HepG2 (cell line): ENCODE measurements around the gene CDK17. TPM values are rescaled to one million over a fixed set of nuclear protein-coding genes. Genes with fewer than 3 reads are reported as not detected.

Experiments used
- BRD4 ChIP-seq: sonication (generic); formaldehyde crosslinking; IDR thresholded peaks from 2 replicates; pipeline ENCODE4 v1.4.0; 2020; ENCODE audit warnings: missing genetic modification reagents
- CSRNP2 ChIP-seq: sonication (generic); formaldehyde crosslinking; conservative IDR thresholded peaks from 2 replicates; pipeline ENCODE4 v1.8.0; 2022; ENCODE audit warnings: low read depth, missing genetic modification reagents
- EED ChIP-seq: sonication (generic); formaldehyde crosslinking; IDR thresholded peaks from 2 replicates; pipeline ENCODE4 v1.5.0; 2020; ENCODE audit warnings: mild to moderate bottlenecking, missing genetic modification reagents
- HDAC1 ChIP-seq: sonication (generic); formaldehyde crosslinking; IDR thresholded peaks from 2 replicates; pipeline ENCODE4 v1.5.1; 2020; ENCODE audit warnings: mild to moderate bottlenecking, missing genetic modification reagents
- MAF1 ChIP-seq: sonication (generic); formaldehyde crosslinking; IDR thresholded peaks from 2 replicates; pipeline ENCODE4 v1.5.0; 2020; ENCODE audit warnings: missing genetic modification reagents, borderline replicate concordance
- MYC ChIP-seq: sonication (generic); formaldehyde crosslinking; IDR thresholded peaks from 2 replicates; pipeline ENCODE4 v1.9.0; 2021; ENCODE audit warnings: missing genetic modification reagents, borderline replicate concordance
- NAIF1 ChIP-seq: sonication (generic); formaldehyde crosslinking; IDR thresholded peaks from 2 replicates; pipeline ENCODE4 v1.5.0; 2020; ENCODE audit warnings: mild to moderate bottlenecking, missing genetic modification reagents, borderline replicate concordance
- SETDB1 ChIP-seq: sonication (generic); formaldehyde crosslinking; IDR thresholded peaks from 2 replicates; pipeline ENCODE4 v1.5.1; 2020; ENCODE audit warnings: missing genetic modification reagents, mild to moderate bottlenecking, borderline replicate concordance
- SKI ChIP-seq: fragments of 450-650 bp; IDR thresholded peaks from one replicate; pipeline ENCODE4 v1.6.1; 2018; ENCODE audit warnings: mild to moderate bottlenecking; ENCODE audit not compliant: partially characterized antibody
- SKIL ChIP-seq: sonication (generic); formaldehyde crosslinking; IDR thresholded peaks from 2 replicates; pipeline ENCODE4 v1.8.0; 2022; ENCODE audit warnings: missing genetic modification reagents, mild to moderate bottlenecking, moderate library complexity, borderline replicate concordance
- TFE3 ChIP-seq: IDR thresholded peaks from 2 replicates; pipeline ENCODE4 v1.6.1; 2016
- ZNF281 ChIP-seq: sonication (generic); formaldehyde crosslinking; IDR thresholded peaks from 2 replicates; pipeline ENCODE4 v1.4.0; 2020; ENCODE audit warnings: missing genetic modification reagents, borderline replicate concordance
- ZNF546 ChIP-seq: sonication (generic); formaldehyde crosslinking; conservative IDR thresholded peaks from 2 replicates; pipeline ENCODE4 v1.8.1; 2023; ENCODE audit warnings: mild to moderate bottlenecking, missing genetic modification reagents
- ZNF746 ChIP-seq: sonication (generic); formaldehyde crosslinking; IDR thresholded peaks from 2 replicates; pipeline ENCODE4 v1.8.0; 2022; ENCODE audit warnings: mild to moderate bottlenecking, missing genetic modification reagents
- ZNF883 ChIP-seq: sonication (generic); formaldehyde crosslinking; IDR thresholded peaks from 2 replicates; pipeline ENCODE4 v1.5.1; 2020; ENCODE audit warnings: mild to moderate bottlenecking, missing genetic modification reagents; ENCODE audit errors: not compliant biosample characterization
- polyA plus RNA-seq, 8 experiments: library from polyadenylated mRNA; depleted of rRNA in 3 of 8; stranded (reverse) in 7 of 8; unstranded in 1 of 8; fragments of >200 nt; fragmentation: Illumina TruSeq in 4 of 8; extraction: Trizol in 4 of 8; gene quantifications; 2 replicates each; pipeline versions ENCODE4 v1.2.1 to v1.2.3, GENCODE V29; 2011 to 2016; ENCODE audit warnings: low read depth in 4 of 8, missing spikeins in 1 of 8, mixed read lengths in 1 of 8; ENCODE audit not compliant: insufficient read depth in 1 of 8
- total RNA-seq, 5 experiments: library from RNA; depleted of rRNA; stranded (reverse); fragments of >200 nt; fragmentation: Illumina TruSeq; extraction: Trizol; gene quantifications; 2 replicates each; pipeline ENCODE4 v1.2.3, GENCODE V29; 2016; ENCODE audit warnings: low read depth in 1 of 5

CDK17 gene
- total and polyA plus RNA-seq, 2 of the 13 experiments (the other 11 are each of a cell fraction or from before 2014, with no cell fraction given): 9.9 to 22.3 TPM

GRCh38 chr12:96399120-96399918, 920 bp downstream of the CDK17 start (continued):
- TF ChIP-seq CSRNP2 (CRISPR knock-in tag) (no peak), ZNF281 (CRISPR knock-in tag) (no peak), BRD4 (CRISPR knock-in tag) (peak; percentile 5; the same call in 1 of the 2 replicates), MAF1 (CRISPR knock-in tag) (no peak), SKI (peak; percentile 10), HDAC1 (CRISPR knock-in tag) (peak; percentile 29), SKIL (peak; percentile 45; the same call in 1 of the 2 replicates), EED (CRISPR knock-in tag) (no peak), MYC (CRISPR knock-in tag) (peak; percentile 25; the same call in 1 of the 2 replicates), ZNF746 (CRISPR knock-in tag) (0 out of 2 replicates have a peak, but pooled peaks have one; percentile 35), TFE3 (CRISPR knock-in tag) (no peak), SETDB1 (CRISPR knock-in tag) (no peak), ZNF546 (CRISPR knock-in tag) (no peak), ZNF883 (CRISPR knock-in tag) (peak; percentile 10), NAIF1 (no peak)
- TF ChIP-seq, all 625 proteins: peak for 66
